Epithelial cell of alveolus of lung (primary cell): ENCODE results near the gene LMX1B. TPM values are rescaled to one million over a fixed set of nuclear protein-coding genes. Genes with fewer than 3 reads are reported as not detected.

Experiments used
- total RNA-seq: library from RNA; depleted of rRNA; stranded (reverse); fragments of >200 nt; gene quantifications from 2 replicates; pipeline ENCODE4 v1.2.1, GENCODE V29; 2015

LMX1B gene
- total RNA-seq = not detected in 2 replicates

GRCh38 chr9:126613651-126614050 lies at the start of gene LMX1B:
TSS of gene LMX1B (plus strand) at chr9:126613928. CDS start at chr9:126614450, 522 bp downstream.

Other genes starting within 250 kb of the LMX1B start
- 4.4 and 14.5 TPM in 2 replicates for gene ZBTB43, start 191.1 kb downstream of the LMX1B start, total RNA-seq
- gene ZBTB34, start 246.7 kb downstream of the LMX1B start, total RNA-seq = 4.7 and 9.0 TPM in 2 replicates